ENCODE measurements around the gene CDKN3. TPM values are rescaled to one million over a fixed set of nuclear protein-coding genes. Genes with fewer than 3 reads are reported as not detected.

The CDKN3 gene
- polyA plus RNA-seq, 3 donors from 2014 or later = 2.7 to 6.4 (median 6.4) TPM

DNA sequence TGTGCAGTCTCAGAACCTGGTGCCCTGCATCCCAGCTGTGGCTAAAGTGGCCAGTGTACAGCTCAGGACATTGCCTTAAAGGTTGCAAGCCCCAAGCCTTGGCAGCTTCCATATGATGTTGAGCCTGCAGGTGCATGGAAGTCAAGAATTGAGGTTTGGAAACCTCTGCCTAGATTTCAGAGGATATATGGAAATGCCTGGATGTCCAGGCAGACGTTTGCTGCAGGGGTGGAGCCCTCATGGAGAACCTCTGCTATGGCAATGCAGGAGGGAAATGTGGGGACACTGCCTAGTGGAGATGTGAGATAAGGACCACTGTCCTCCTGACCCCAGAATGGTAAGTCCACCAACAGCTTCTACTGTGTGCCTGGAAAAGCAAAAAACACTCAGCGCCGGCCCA lies 62.3 kb downstream of the CDKN3 start:
- H3K9me3 Mint-ChIP-seq = no peaks in the 10 kb centered on the region
- peaks cover 0 to 15% (median 0%) of the 10 kb centered on the region in 3 donors for H3K36me3 Mint-ChIP-seq
- H3K4me3 Mint-ChIP-seq = no peak overlapping the region
- peaks cover 0 to 2% (median 2%) of the 10 kb centered on the region in 3 donors for H3K27me3 Mint-ChIP-seq (ENCODE audit: low read depth in 3 of 3)
- no peak for DNase-seq
- no peaks in the 10 kb centered on the region for H3K4me1 Mint-ChIP-seq
- H3K27ac Mint-ChIP-seq = no peak overlapping the region

- Mint-ChIP-seq H3K4me3 (no peak overlapping the region), H3K27ac (no peak overlapping the region)
Observed at GRCh38 chr14:54462048-54462447, 65.2 kb downstream of the CDKN3 start.

GRCh38 chr14:54465654-54466053 lies 68.8 kb downstream of the CDKN3 start:
- H3K36me3 Mint-ChIP-seq = peaks cover 14 to 21% (median 14%) of the 10 kb centered on the region in 3 donors
- H3K4me3 Mint-ChIP-seq = no peak overlapping the region
- no peak for DNase-seq
- H3K27me3 Mint-ChIP-seq (ENCODE audit: low read depth in 3 of 3) = peaks cover 0 to 5% (median 4%) of the 10 kb centered on the region in 3 donors
- H3K4me1 Mint-ChIP-seq = no peaks in the 10 kb centered on the region
- H3K9me3 Mint-ChIP-seq = peaks cover 0 to 10% (median 5%) of the 10 kb centered on the region in 6 donors
- H3K27ac Mint-ChIP-seq = no peak overlapping the region

More at GRCh38 chr14:54462048-54462447, 65.2 kb downstream of the CDKN3 start:
- peaks cover 0 to 15% (median 4%) of the 10 kb centered on the region in 3 donors for H3K36me3 Mint-ChIP-seq
- no peaks in the 10 kb centered on the region for H3K4me1 Mint-ChIP-seq
- H3K27me3 Mint-ChIP-seq (ENCODE audit: low read depth in 3 of 3) = peaks cover 2 to 6% (median 4%) of the 10 kb centered on the region in 3 donors
- no peak for DNase-seq
- peaks cover 0 to 3% (median 0%) of the 10 kb centered on the region in 6 donors for H3K9me3 Mint-ChIP-seq

DNA sequence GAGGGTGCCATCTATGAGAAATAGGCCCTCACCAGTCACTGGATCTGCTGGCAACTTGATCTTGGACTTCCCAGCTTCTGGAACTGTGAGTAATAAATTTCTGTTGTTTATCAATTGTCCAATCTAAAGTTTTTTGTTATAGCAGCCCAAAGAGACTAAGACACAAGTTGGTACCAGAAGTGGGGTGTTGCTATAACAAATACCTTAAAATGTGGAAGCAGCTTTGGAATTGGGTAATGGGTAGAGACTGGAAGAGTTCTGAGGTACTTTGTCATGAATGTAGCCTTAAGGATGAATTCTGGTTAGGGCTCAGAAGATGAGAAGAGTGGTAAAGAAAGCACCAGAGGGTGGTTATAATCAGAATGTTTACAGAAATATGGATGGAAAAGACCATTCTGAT lies 70.5 kb downstream of the CDKN3 start:
- Mint-ChIP-seq H3K36me3 (peaks cover 14 to 21% (median 14%) of the 10 kb centered on the region in 3 donors), H3K4me3 (no peak overlapping the region), H3K27ac (no peak overlapping the region), H3K9me3 (peaks cover 0 to 10% (median 5%) of the 10 kb centered on the region in 6 donors), H3K4me1 (no peaks in the 10 kb centered on the region), H3K27me3 (ENCODE audit: low read depth in 3 of 3) (peaks cover 3 to 4% (median 4%) of the 10 kb centered on the region in 3 donors)
- no peak for DNase-seq

Other genes starting within 250 kb of the CDKN3 start
- 100 to 1,000 TPM in 1 of 3 donors, 10 to 100 TPM in 2; 59.7 to 101 (median 61.8) TPM for gene CNIH1, start 44.4 kb downstream of the CDKN3 start, polyA plus RNA-seq
- 10 to 100 TPM; 17.9 to 29.1 (median 28.0) TPM for gene GMFB, start 92.0 kb downstream of the CDKN3 start, polyA plus RNA-seq
- gene CGRRF1, start 112.9 kb downstream of the CDKN3 start, polyA plus RNA-seq = 10 to 100 TPM; 22.4 to 36.0 (median 27.5) TPM
- not detected for gene SAMD4A, start 170.1 kb downstream of the CDKN3 start, polyA plus RNA-seq